ENCODE measurements around the gene OIP5. TPM values are rescaled to one million over a fixed set of nuclear protein-coding genes. Genes with fewer than 3 reads are reported as not detected.

Gene OIP5
- total and polyA plus RNA-seq, 10 of the 15 experiments (the other 5 are each of a cell fraction or from before 2014, with no cell fraction given): 4.8 to 61.4 (median 22.1) TPM

DNA sequence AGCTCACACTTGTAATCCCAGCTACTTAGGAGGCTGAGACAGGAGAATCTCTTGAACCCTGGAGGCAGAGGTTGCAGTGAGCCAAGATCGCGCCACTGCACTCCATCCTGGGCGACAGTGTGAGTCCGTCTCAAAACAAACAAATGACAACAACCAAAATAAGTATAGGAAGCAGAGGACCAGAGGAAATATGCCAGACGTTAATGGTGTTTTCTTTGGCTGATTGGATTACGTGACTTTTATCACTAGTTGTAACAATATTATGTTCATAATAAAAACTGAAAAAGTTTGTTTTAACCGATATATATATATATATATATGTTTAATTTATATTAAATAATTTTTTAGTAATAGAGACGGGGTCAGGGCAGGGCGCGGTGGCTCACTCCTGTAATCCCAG, 22.0 kb upstream of the OIP5 start (continued):
- TF ChIP-seq, protein P1, sequence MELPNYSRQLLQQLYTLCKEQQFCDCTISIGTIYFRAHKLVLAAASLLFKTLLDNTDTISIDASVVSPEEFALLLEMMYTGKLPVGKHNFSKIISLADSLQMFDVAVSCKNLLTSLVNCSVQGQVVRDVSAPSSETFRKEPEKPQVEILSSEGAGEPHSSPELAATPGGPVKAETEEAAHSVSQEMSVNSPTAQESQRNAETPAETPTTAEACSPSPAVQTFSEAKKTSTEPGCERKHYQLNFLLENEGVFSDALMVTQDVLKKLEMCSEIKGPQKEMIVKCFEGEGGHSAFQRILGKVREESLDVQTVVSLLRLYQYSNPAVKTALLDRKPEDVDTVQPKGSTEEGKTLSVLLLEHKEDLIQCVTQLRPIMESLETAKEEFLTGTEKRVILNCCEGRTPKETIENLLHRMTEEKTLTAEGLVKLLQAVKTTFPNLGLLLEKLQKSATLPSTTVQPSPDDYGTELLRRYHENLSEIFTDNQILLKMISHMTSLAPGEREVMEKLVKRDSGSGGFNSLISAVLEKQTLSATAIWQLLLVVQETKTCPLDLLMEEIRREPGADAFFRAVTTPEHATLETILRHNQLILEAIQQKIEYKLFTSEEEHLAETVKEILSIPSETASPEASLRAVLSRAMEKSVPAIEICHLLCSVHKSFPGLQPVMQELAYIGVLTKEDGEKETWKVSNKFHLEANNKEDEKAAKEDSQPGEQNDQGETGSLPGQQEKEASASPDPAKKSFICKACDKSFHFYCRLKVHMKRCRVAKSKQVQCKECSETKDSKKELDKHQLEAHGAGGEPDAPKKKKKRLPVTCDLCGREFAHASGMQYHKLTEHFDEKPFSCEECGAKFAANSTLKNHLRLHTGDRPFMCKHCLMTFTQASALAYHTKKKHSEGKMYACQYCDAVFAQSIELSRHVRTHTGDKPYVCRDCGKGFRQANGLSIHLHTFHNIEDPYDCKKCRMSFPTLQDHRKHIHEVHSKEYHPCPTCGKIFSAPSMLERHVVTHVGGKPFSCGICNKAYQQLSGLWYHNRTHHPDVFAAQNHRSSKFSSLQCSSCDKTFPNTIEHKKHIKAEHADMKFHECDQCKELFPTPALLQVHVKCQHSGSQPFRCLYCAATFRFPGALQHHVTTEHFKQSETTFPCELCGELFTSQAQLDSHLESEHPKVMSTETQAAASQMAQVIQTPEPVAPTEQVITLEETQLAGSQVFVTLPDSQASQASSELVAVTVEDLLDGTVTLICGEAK (IDR thresholded peaks at IDR 0.05; ENCODE audit: borderline replicate concordance): no peak
- TF ChIP-seq RUNX3 (IDR thresholded peaks at IDR 0.05; ENCODE audit: low read length): no peak
- no peak for TF ChIP-seq EZH2 (IDR thresholded peaks at IDR 0.05; ENCODE audit: borderline replicate concordance, control insufficient read depth, low read depth, low read length)
- TF ChIP-seq NR2C1 (IDR thresholded peaks at IDR 0.05): no peak
- TF ChIP-seq, protein P2, sequence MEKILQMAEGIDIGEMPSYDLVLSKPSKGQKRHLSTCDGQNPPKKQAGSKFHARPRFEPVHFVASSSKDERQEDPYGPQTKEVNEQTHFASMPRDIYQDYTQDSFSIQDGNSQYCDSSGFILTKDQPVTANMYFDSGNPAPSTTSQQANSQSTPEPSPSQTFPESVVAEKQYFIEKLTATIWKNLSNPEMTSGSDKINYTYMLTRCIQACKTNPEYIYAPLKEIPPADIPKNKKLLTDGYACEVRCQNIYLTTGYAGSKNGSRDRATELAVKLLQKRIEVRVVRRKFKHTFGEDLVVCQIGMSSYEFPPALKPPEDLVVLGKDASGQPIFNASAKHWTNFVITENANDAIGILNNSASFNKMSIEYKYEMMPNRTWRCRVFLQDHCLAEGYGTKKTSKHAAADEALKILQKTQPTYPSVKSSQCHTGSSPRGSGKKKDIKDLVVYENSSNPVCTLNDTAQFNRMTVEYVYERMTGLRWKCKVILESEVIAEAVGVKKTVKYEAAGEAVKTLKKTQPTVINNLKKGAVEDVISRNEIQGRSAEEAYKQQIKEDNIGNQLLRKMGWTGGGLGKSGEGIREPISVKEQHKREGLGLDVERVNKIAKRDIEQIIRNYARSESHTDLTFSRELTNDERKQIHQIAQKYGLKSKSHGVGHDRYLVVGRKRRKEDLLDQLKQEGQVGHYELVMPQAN (conservative IDR thresholded peaks at IDR 0.05): no peak
